Measurements from ENCODE around the gene AP3B1.
"Not testable (repeated sequence)": the region's sequence is repeated elsewhere in the genome, so short reads cannot be mapped to it uniquely, and the experiment has no call there.

The AP3B1 gene

DNA sequence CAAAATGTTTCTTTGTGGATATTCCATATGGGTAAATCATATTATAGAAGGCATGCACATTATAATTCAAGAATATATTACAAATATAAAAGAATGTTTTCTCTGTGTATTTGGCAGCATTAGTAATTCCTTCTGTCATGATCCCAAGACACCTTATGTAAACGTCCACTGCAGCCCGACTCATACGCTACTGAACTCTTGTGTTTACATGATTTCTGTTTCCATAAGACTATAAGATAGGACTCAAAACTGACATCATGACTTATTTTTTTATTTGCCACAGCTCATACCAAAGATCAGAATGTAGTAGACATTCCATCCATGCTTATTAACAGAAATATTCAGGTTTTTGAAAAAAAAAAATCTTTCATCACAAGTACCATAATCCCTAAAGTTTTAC, 234.1 kb downstream of the AP3B1 start:
- no peak for DNase-seq

DNA sequence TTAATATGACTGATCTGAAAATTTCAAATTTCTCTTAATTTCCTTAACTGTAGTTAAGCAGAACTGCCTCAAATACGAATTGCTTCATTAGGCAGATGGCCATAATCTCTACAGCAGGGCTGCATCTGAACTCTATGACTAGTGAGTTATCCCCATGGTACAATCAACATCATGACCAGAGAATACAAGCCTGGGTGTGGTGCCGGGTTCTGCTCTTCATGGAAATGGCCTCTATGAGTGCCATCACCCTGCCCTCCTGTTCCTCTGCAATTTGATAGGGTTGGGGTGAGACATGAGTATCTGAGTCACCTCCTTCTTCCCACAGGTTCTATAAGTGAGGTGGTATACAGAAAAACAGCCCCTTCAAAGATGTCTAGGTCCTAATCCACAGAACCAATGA, 235.9 kb downstream of the AP3B1 start:
- no peak for DNase-seq

DNA sequence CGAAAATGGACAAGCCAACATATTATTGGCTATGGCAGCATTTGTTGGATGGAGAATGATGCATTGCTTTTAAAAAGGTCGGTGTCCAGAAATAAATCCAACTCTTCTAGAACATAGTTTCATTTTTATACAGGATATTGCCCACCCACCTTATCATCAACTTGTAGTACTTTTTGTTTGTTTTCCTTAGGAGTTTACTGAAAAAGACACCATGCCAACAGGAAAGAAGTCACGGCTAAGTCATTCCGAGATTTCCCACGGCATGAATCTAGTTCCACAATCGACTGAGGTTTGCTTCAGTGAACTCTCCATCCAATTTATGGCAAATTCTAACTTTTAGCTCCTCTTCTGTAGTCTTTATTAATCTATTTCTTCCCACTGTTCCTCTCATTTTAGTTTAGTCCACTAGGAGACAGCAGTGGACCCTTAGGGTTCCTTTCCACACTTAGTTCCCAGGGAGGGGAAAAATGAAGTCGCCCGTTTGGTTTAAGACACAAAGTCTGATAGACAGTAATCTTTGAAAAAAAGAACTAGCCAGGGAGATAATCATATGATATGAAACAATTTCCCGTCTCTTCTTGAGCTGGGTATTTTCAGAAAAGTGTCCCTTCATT, 237.5 kb downstream of the AP3B1 start:
- DNase-seq, result no peak

DNA sequence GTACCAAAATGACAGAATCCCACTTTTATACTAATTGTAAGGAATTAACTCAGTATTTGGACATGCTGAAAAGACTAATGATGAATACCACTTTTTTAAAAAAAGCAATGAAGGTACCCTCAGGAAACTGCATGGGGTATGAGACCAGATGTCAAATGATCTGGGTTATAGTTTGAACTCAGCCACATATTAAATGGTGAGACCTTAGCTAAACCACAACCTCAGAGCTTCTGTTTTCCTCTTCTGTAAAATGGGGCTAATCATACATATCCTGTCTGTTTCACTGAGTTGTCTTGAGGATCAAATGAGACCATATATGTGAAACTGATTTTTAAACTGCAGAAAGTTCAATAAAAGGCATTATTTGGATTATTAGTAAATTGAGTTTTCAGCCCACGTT, 238.4 kb downstream of the AP3B1 start:
- DNase-seq, result no peak

DNA sequence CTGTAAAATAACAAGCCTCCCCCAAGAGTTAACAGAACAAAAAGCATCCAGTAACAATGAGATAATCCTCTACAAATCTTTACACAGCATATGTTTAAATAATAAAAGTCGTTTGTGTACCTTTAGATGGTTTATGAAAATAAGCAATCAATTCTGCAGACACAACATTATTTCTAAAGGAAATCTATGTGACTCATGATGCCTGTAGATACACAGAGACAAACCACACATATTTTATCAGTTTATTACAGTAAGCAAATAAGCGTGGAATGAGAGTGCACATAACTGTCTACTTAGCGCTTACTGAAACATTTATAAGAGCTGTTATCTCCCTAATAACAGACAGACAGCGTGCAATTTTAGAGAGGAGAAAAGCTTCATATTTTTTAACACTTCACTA, 243.6 kb downstream of the AP3B1 start:
- no peak for DNase-seq

DNA sequence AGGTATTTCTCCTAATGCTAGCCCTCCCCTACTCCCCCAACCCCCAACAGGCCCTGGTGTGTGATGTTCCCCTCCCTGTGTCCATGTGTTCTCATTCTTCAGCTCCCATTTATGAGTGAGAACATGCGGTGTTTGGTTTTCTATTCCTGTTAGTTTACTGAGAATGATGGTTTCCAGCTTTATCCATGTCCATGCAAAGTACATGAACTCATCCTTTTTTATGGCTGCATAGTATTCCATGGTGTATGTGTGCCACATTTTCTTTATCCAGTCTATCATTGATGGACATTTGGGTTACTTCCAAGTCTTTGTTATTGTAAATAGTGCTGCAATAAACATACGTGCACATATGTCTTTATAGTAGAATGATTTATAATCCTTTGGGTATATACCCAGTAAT, 247.7 kb downstream of the AP3B1 start:
- not testable (repeated sequence) for DNase-seq

DNA sequence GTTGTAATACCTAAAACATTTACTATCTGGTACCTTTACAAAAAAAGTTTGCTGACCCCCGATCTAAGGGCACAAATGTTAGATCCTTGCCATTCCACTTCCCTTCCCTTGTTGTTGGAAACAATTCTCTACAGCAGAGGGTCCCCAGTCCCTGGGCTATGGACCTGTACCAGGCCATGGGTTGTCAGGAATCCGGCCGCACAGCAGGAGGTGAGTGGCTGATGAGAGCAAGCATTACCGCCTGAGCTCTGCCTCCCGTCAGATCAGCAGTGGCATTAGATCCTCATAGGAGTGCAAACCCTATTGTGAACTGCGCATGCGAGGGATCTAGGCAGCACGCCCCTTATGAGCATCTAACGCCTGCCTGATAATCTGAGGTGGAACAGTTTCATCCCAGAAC, 248.5 kb downstream of the AP3B1 start:
- no peak for DNase-seq

DNA sequence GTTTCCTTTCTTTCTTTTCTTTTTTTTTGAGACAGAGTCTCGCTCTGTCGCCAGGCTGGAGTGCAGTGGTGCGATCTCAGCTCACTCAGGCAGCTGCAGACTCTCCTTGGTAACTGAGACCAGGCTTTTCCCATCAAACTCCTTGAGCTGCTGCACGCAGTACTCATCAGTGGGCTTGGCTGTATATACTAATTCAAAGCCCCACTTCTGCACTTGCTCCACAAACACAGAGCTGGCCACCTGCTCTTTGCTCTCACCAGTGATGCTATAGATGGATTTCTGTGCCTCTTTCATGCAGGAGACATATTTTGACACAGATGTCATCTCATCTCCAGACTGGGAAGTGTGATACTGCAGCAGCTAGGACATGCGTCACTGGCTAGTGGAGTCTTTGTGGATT, 252.7 kb downstream of the AP3B1 start:
- no peak for DNase-seq

DNA sequence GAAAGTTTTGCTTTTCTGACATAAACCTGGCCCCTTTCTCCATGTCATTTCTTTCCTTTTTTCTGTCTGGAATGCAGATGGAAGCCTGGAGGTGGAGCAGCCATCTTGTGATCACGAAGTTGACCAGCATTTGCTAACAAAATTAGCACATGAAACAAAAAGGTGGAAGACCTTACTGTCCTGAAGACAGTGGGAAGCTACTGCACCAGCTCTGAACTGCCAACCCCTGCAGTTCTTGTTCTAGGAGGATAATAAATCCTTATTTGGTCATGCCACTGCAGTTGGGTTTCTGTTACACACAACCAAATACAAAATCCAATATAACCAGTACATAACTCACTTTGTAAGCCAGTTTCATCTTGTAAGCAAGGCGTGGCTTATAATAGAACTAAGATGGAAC, 269.0 kb downstream of the AP3B1 start:
- no peak for DNase-seq

DNA sequence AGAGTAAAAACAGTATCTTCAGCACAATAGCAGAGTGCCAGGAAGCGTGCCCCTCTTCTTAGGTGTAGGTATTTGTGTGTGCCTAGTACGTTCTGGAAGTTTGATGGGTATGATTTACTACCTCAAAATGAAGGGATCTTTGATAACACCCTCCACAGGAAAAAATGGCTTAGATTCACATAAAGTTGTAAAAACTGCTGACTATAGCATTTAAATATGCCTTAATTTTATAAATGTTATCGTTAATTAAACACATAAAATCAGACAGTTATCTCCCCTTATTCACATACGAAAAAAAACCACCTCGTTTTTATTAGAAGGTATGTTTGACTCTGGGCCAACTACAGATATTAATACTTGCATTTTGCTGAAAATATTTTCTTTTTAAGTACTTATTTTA, 274.8 kb downstream of the AP3B1 start:
- DNase-seq, result no peak

DNA sequence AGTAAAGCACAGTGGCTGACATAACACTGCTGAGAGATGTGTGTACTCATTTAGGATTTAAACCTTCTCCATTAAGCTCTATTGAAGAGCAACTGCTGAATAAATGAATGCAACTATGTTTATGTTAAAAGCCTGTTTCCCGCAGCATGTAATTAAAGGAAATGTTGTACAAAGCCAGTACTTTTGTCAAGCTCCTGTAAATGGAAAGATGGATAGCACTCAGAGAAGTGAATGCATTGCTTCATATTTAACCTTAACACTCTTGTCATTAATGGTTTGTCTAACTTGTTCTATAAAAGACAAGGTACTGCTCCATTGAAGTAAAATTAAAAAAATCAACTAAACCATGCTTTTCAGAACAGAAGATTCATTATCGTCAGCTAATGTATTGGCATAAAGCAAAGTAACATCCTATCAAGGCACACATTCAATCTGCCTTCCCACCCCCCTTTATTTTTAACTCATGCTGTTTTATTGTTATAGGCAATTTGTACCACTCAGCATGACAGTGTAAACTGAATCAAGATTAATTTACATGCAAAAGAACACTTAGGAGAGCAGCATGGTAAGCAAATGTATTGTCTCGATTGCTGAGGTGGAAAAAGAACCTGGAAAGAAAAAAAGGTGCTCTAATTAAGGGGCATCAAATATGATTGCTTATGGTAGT, 277.5 kb downstream of the AP3B1 start:
- no peak for DNase-seq

DNA sequence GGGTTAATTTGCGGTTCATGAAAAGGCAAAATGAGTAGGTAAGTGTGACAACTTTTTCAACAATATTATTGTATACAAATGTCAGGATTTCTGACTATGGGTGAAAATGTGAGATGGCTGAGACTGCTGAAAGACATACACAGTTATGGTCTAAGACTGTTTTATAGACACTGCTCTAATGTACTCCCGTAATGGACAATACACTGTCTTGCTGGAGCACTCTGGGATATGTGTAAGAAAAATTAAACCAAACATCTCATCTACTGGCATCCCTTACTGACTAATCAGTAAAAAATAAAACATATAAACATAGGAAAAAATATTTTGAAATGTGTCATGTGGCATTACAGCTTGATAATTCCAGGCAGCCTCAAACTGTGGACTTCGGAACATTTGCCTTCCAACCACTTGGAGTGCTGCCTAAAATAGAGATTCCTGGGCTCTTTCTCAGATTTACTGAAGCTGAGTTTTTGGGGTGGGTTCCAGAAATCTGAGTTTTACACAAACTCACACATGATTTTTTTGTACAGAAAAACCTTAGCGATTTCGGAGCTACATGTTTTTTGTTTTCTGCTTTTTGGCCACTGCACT, 284.5 kb downstream of the AP3B1 start:
- no peak for DNase-seq

DNA sequence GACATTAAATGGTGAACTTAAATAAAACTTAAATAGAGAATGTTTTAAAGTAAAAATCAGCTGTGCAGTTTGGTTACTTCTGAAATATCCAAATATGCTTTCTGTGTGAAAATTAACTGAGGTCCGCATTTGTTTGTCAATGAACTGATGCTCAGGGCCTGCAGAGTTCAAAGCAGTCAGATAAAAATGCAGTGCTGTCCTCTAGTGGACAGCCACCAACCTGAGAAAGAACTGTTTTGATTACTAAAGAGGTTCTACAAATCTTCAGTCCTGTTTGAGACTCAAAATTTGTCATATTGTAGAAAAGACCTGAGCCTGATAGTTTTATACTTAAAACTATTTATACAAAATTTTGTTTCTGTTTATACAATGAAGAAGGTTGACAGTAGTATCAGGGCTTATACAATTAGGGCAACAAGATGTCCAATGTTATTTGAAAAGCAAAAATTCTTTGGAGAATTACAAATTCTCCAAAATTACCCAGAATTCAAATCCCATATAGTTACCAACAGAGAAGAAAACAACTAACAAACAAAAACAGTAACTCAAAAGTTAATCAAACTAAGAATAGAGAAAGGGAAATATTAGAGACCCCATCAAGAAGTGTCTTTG, 286.0 kb downstream of the AP3B1 start:
- no peak for DNase-seq

DNA sequence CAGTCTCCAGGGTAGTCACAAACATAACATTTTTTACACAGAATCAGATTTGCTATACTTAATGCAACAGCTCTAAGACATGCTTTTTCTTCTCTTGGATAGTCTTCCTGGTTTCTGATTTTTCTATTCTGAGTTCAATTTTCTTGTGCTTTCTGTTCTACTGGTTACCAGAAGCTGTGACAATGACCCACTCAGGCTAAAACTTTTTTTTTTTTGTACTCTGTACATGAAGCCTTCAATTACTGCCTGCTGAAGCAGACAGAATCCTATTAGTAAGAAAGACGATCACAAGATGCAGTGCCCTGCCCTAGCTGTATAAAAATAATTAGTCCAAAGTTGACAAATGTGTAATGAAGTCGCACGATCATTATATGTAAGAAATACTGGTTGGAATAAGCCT, 287.3 kb downstream of the AP3B1 start:
- DNase-seq, result no peak

DNA sequence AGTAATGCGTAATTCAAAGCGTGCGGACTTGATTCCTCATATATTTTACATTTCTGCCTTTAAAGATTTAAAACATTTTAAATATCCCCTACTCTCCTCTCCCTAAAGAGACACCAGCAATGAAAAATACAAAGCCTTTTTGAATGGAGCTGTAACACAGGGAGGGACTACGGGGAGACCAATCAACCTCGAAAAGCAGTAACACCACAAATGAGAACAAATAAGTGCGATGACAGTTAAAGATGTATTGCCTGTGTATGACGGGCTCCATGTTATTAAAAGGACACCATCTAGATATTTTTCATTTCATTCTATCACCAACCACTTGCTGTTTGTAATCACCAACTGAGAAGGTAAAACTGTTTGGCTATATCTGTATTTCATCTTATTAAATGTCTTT, 288.0 kb downstream of the AP3B1 start:
- no peak for DNase-seq

DNA sequence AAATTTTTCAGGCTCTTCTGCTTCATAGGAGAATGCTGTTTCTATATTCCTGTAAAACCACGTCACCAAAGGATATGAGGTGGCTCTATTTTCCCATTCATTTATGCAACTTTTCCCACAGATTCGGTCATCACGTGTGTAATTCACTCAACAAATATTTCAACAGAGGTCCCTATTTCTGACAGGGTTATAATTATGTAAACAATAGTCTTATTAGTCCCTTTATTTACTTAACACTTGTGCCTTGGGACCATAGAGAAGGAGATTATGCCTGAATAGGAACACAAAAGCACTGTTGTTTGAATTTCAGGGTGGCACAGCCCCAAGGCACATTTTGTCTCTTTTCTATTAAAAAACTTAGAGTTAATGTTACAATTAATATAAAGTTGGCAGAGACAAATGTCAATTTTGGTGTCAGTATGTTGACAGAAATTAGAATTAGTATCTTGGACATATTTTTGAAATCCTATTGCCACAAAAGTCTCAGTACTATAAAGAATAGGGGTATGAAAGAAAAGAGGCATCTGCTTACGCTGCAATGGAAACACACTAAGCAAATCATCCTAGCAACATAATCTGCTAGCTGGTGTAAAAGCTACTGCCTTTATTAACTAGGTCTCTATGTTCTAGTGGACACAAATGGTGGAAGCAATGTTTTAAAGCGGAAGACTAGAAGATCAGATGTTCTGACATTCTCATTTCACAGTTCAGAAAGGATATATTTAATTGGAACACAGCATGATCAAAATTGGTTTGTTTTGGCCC, 289.3 kb downstream of the AP3B1 start:
- DNase-seq, result no peak

DNA sequence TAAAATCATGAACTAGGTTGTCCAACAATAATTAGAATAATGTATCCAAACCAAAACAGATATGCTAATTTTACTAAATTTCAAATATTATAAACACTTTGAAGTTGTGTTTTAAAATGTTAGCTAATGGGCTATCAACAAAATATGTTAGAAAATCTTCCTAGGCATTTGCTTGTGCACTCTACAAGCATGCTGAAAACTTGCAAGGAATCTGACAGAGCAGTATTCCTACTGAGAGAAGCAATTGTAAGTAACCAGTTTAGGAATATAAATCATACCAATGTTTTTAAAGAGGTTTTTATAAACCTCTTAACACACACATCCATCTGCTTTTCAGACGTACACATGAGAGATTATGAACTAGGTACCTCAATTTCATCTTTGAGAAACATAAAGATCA, 289.9 kb downstream of the AP3B1 start:
- no peak for DNase-seq

DNA sequence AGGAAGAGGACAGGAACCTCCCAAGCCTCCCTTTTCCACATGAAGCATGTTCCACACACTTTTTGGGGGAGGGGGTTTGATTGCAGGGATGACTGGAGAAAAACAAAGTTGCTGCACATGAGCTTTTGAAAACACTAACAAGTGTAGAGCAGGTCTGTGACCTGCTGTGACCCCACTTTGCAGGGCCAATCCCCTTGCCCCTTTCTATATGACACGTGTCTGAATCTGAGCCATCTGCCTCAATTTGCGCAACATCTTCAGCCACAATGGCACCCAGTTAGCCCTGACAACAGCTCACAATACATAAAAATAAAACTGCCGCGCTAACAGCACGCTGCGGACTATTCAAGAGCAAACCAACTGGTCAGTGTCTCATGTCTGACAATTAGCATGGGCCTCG, 290.6 kb downstream of the AP3B1 start:
- no peak for DNase-seq

DNA sequence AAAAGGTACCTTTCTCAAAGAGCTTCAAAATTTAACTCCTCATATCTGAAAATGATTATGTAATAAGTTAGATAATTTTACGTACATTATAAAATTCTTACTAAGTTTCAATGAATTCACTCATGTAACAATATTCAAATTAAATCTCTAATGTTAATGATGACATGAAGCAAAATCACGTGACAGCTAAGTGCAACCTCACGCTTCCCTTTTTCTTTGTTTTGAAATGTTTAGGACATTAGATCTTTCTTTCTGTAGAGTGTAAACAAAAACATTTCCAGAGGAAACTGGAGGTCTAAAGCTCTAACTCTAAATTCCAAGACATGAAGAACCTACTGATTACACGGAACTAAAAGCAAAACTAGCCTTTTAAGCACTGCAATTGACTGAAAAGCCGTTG, 291.0 kb downstream of the AP3B1 start:
- no peak for DNase-seq

DNA sequence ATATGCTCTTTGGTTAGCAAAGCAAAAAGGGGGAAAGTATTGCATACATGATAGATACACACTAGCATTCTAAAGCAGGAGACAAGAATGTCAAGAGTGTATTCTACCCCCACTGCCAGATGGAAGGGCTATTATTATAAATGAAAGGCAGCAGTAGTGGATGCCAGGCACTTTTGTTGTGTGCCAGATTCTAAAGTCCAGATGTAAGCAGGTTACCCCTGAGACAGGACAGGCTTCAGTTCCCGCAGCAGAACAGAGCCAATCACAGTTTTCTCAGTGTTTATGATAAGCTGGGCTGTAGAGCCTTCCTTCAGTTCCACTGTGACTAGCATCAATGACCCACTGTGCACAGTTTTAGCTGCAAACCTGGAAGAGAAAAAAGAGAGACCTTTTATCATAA, 291.8 kb downstream of the AP3B1 start:
- no peak for DNase-seq

DNA sequence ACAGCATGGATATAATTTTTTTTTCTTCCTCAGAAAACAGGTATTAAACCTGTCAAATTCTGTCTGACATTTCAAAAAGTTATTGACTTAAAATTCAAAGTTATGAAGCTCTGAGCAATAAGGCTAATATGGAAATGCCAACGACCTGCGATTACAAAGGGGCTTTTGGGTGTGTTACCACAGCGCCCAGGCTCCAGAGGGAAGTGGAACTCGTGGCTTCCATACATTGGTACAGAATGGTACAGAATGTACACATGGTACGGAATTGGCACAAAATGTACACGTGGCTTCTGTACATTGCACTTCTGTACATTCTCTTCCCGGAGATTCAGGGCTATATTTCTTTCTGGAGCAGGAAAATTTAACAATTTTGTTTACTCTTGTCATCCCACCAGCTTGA, 293.3 kb downstream of the AP3B1 start:
- DNase-seq, result no peak

DNA sequence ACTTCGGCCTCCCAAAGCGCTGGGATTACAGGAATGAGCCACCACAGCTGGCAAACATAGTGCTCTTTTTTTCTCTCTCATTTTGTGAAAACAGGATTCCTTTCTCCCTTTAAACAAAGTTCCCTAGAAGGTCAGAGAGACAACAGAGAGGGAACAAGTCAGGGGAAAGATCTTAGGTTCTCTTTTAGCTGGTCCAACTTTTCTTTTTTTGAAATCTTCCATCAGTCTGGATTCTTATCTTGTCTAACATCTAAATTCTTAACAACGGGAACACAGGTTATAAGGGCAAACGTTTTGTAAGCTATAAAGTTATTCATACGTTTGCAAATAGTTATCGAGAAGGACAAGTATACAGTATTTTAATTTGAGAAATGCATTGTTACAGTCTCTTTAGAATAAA, 294.3 kb downstream of the AP3B1 start:
- DNase-seq, result no peak

DNA sequence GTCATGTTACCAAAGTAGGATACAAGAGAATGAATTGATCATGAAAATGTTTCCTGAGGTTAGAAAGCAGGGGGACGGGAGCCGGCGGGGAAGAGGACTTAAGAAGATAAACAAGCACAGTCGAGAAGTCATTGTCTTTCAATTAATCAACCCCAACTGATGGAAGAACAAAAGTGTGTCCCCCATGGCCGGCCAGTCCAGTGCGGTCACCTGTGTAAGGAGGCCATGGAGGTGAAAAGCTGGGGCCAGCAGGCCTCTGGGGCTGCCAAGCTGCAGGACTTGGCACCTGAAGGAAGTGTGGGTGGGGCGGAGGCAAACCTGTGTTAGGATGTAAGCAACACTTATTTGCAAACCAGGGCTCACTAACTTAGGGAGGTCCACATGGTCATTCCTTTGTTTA, 295.1 kb downstream of the AP3B1 start:
- DNase-seq, result no peak

DNA sequence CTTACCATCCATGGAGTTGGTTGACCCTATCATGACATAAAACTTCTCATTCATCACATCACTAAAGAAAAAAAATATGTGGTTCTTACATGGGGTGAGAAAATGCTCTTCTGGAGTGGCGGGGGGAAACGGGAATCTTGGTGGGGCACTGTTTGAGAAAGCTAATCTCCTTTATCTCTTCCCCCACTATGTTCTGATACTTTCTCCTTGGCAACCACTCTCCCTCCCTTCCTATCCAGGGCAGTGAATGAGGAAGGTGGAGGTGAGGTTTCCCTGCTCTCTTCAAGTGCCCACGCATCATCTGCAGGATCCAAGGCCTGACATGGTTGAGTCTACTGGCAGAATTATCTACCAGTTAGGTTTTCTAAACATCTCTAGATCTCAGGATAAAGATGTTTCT, 297.6 kb downstream of the AP3B1 start:
- no peak for DNase-seq
